HepG2 (cell line): ENCODE measurements around the gene ADGRL2. TPM values are rescaled to one million over a fixed set of nuclear protein-coding genes. Genes with fewer than 3 reads are reported as not detected.

Experiments used
- ATAC-seq: fragments of 200-7000 bp; cut with Tn5 transposase; 3 replicates; pipeline ENCODE4 v1.9.1; 2020; ENCODE audit warnings: mild to moderate bottlenecking, moderate library complexity
- BruUV-seq: library from RNA; stranded (reverse); fragments of 400-500 nt; replicated peaks from 2 replicates; lab custom pipeline; 2021; lab: Mats Ljungman, UMichigan
- CTCF ChIA-PET: fragments of 300-600 bp; formaldehyde crosslinking; extraction: SDS; loops from one replicate; lab custom pipeline; 2021; ENCODE audit warnings: low total read pairs, inconsistent platforms, low intra/inter-chr PET ratio; lab: Yijun Ruan, JAX
- POLR2A ChIA-PET: fragments of 350-600 bp; sonication (Branson Sonifier 250); formaldehyde crosslinking; loops from one replicate; lab custom pipeline; 2020; ENCODE audit warnings: antibody characterized with exemption, inconsistent platforms; lab: Yijun Ruan, JAX
- DNase-seq: peaks from one replicate; pipeline ENCODE4 v3.0.0-alpha.2; 2015; ENCODE audit warnings: low spot score
- FAIRE-seq: peaks from 3 replicates; lab custom pipeline; 2011; peaks lifted over from hg19 to GRCh38; lab: Jason Lieb, UNC
- H2AFZ ChIP-seq: one replicate; pipeline ENCODE4 v1.6.1; 2011; ENCODE audit warnings: low read length, inconsistent platforms
- H3K27ac ChIP-seq: fragments of 300-600 bp; 3 replicates; pipeline ENCODE4 v1.8.0; 2011; ENCODE audit warnings: mixed run types, mild to moderate bottlenecking, mixed read lengths, low read length, inconsistent platforms; ENCODE audit not compliant: insufficient read depth; ENCODE audit errors: extremely low read length
- H3K27me3 ChIP-seq, 2 experiments: fragments of 200-600 bp in 1 of 2; 2 replicates in 1 of 2; 3 replicates in 1 of 2; pipeline versions ENCODE4 v1.6.0 to v1.8.0; 2011; ENCODE audit warnings: low read length in 2 of 2, mild to moderate bottlenecking in 2 of 2, moderate library complexity in 2 of 2, inconsistent platforms in 1 of 2; ENCODE audit not compliant: insufficient read depth in 2 of 2, control insufficient read depth in 1 of 2
- H3K36me3 ChIP-seq, 2 experiments: fragments of 200-600 bp in 1 of 2; replicated peaks in 1 of 2; 2 replicates in 1 of 2; 3 replicates in 1 of 2; pipeline versions ENCODE4 v1.5.1 to v1.8.0; 2011; ENCODE audit warnings: low read length in 2 of 2, inconsistent platforms in 1 of 2; ENCODE audit not compliant: insufficient read depth in 2 of 2, control insufficient read depth in 1 of 2
- H3K4me1 ChIP-seq: 2 replicates; pipeline ENCODE4 v1.5.1; 2012; ENCODE audit warnings: low read length, inconsistent platforms; ENCODE audit not compliant: insufficient read depth
- H3K4me2 ChIP-seq: 2 replicates; pipeline ENCODE4 v1.6.0; 2011; ENCODE audit warnings: low read depth, low read length, inconsistent platforms
- H3K4me3 ChIP-seq, 3 experiments: fragments of 200-600 bp in 1 of 3; sonication (generic), shearing (Covaris generic) in 1 of 3; replicated peaks in 1 of 3; 2 replicates each; pipeline ENCODE4 v1.5.1; 2011 to 2016; ENCODE audit warnings: low read length in 3 of 3, inconsistent platforms in 2 of 3, low read depth in 2 of 3, mild to moderate bottlenecking in 2 of 3, control low read depth in 1 of 3, mixed read lengths in 1 of 3; ENCODE audit not compliant: insufficient read depth in 1 of 3
- H3K79me2 ChIP-seq: one replicate; pipeline ENCODE4 v1.6.1; 2011; ENCODE audit warnings: low read length, inconsistent platforms; ENCODE audit not compliant: insufficient read depth
- H3K9ac ChIP-seq: 2 replicates; pipeline ENCODE4 v1.6.0; 2011; ENCODE audit warnings: mild to moderate bottlenecking, low read depth, low read length, inconsistent platforms; ENCODE audit not compliant: insufficient read depth
- H3K9me3 ChIP-seq: 2 replicates; pipeline ENCODE4 v1.5.1; 2012; ENCODE audit warnings: mild to moderate bottlenecking, low read length
- H4K20me1 ChIP-seq: 2 replicates; pipeline ENCODE4 v1.6.0; 2011; ENCODE audit warnings: inconsistent platforms, mild to moderate bottlenecking, low read length, moderate library complexity; ENCODE audit not compliant: insufficient read depth
- MXD4 ChIP-seq: IDR thresholded peaks from 2 replicates; pipeline ENCODE4 v1.6.1; 2016; ENCODE audit warnings: mild to moderate bottlenecking, missing biosample characterization, missing genetic modification reagents
- NCOR1 ChIP-seq: fragments of 200-600 bp; sonication (generic); IDR thresholded peaks from 2 replicates; pipeline ENCODE4 v1.7.0; 2017; ENCODE audit warnings: antibody characterized with exemption, low read length, borderline replicate concordance
- RELA ChIP-seq: sonication (generic); formaldehyde crosslinking; IDR thresholded peaks from 2 replicates; pipeline ENCODE4 v1.4.0; 2020; ENCODE audit warnings: missing genetic modification reagents
- RFX5 ChIP-seq: IDR thresholded peaks from 2 replicates; pipeline ENCODE4 v1.6.1; 2011; ENCODE audit warnings: low read depth, low read length, improper control_type of control experiment
- SOX5 ChIP-seq: IDR thresholded peaks from 2 replicates; pipeline ENCODE4 v1.6.1; 2016; ENCODE audit warnings: borderline replicate concordance
- ZFP36L2 ChIP-seq: sonication (generic); formaldehyde crosslinking; IDR thresholded peaks from 2 replicates; pipeline ENCODE4 v1.4.0; 2020; ENCODE audit warnings: missing genetic modification reagents
- ZNF101 ChIP-seq: sonication (generic); formaldehyde crosslinking; IDR thresholded peaks from 2 replicates; pipeline ENCODE4 v1.4.0; 2020; ENCODE audit warnings: mild to moderate bottlenecking, low read depth, missing genetic modification reagents, borderline replicate concordance
- ZNF446 ChIP-seq: sonication (generic); formaldehyde crosslinking; IDR thresholded peaks from 2 replicates; pipeline ENCODE4 v1.5.0; 2020; ENCODE audit warnings: mild to moderate bottlenecking, missing genetic modification reagents
- ZNF510 ChIP-seq: sonication (generic); formaldehyde crosslinking; IDR thresholded peaks from 2 replicates; pipeline ENCODE4 v1.4.0; 2020; ENCODE audit warnings: low read depth, mild to moderate bottlenecking, missing genetic modification reagents
- ZNF678 ChIP-seq: sonication (generic); formaldehyde crosslinking; IDR thresholded peaks from 2 replicates; pipeline ENCODE4 v1.4.0; 2020; ENCODE audit warnings: mild to moderate bottlenecking, missing genetic modification reagents
- ZNF713 ChIP-seq: sonication (generic); formaldehyde crosslinking; IDR thresholded peaks from 2 replicates; pipeline ENCODE4 v1.4.0; 2020; ENCODE audit warnings: mild to moderate bottlenecking, missing genetic modification reagents
- ZNF737 ChIP-seq: sonication (generic); formaldehyde crosslinking; IDR thresholded peaks from 2 replicates; pipeline ENCODE4 v1.5.0; 2020; ENCODE audit warnings: missing genetic modification reagents, mild to moderate bottlenecking, borderline replicate concordance
- ZNF740 ChIP-seq: sonication (generic); formaldehyde crosslinking; IDR thresholded peaks from 2 replicates; pipeline ENCODE4 v1.4.0; 2020; ENCODE audit warnings: missing genetic modification reagents
- ZNF878 ChIP-seq: sonication (generic); formaldehyde crosslinking; IDR thresholded peaks from 2 replicates; pipeline ENCODE4 v1.8.1; 2023; ENCODE audit warnings: mild to moderate bottlenecking, missing genetic modification reagents, moderate library complexity
- WGBS: methylation state at CpG from one replicate; pipeline ENCODE4 v1.1.6; 2017; ENCODE audit warnings: low lambda C conversion rate; 5-methylcytosine and 5-hydroxymethylcytosine counted together
- in situ Hi-C: cut with HindIII; loops from 2 replicates; pipeline ENCODE4 v1.10.0; 2017; ENCODE audit warnings: low pct_unique_long_range_greater_than_20kb; ENCODE audit not compliant: extremely low pct_ligation_motif_present
- intact Hi-C: fragments of 100-400 bp; cut with micrococcal nuclease; formaldehyde crosslinking; loops from one replicate; pipeline ENCODE4 v1.10.0; 2022; ENCODE audit not compliant: unreplicated experiment
- polyA plus RNA-seq, 8 experiments: library from polyadenylated mRNA; depleted of rRNA in 3 of 8; stranded (reverse) in 7 of 8; unstranded in 1 of 8; fragments of >200 nt; fragmentation: Illumina TruSeq in 4 of 8; extraction: Trizol in 4 of 8; gene quantifications; 2 replicates each; pipeline versions ENCODE4 v1.2.1 to v1.2.3, GENCODE V29; 2011 to 2016; ENCODE audit warnings: low read depth in 4 of 8, missing spikeins in 1 of 8, mixed read lengths in 1 of 8; ENCODE audit not compliant: insufficient read depth in 1 of 8
- total RNA-seq, 5 experiments: library from RNA; depleted of rRNA; stranded (reverse); fragments of >200 nt; fragmentation: Illumina TruSeq; extraction: Trizol; gene quantifications; 2 replicates each; pipeline ENCODE4 v1.2.3, GENCODE V29; 2016; ENCODE audit warnings: low read depth in 1 of 5
- TF ChIP-seq, protein P1 (sequence below): sonication (generic); formaldehyde crosslinking; IDR thresholded peaks from 2 replicates; pipeline ENCODE4 v1.5.0; 2020; ENCODE audit warnings: mild to moderate bottlenecking, missing genetic modification reagents, borderline replicate concordance

Gene ADGRL2
- total and polyA plus RNA-seq, 2 of the 13 experiments (the other 11 are each of a cell fraction or from before 2014, with no cell fraction given): 15.3 to 31.6 TPM

- no peak for TF ChIP-seq RELA (CRISPR knock-in tag)
- no peak for TF ChIP-seq NCOR1
- no peak for TF ChIP-seq ZNF737
Measured at GRCh38 chr1:81907575-81907974, 106.8 kb downstream of the ADGRL2 start (continued).

- in situ Hi-C loops: no loop called here
- Histone ChIP-seq H3K4me1 (no peaks in the 10 kb centered on the region), H4K20me1 (no peaks in the 10 kb centered on the region), H3K4me2 (no peak overlapping the region), H3K27ac (no peak overlapping the region), H3K27me3 (no peaks in the 10 kb centered on the region), H2AFZ (no peak overlapping the region), H3K9me3 (0 out of 2 replicates have a peak, but pooled peaks cover 4% of the 10 kb centered on the region), H3K9ac (no peak overlapping the region), H3K4me3 (no peak overlapping the region), H3K36me3 (no peaks in the 10 kb centered on the region), H3K79me2 (no peaks in the 10 kb centered on the region)
- no peak for TF ChIP-seq ZNF101 (CRISPR knock-in tag)
- no peak for TF ChIP-seq SOX5 (CRISPR knock-in tag)
- TF ChIP-seq ZNF678 (CRISPR knock-in tag): no peak
- TF ChIP-seq ZNF510 (CRISPR knock-in tag): no peak
- TF ChIP-seq ZFP36L2 (CRISPR knock-in tag): no peak
- ChIA-PET CTCF (no interaction called here), POLR2A (no interaction called here)
- DNase-seq (no peak), FAIRE-seq (no peak), ATAC-seq (no peak)
- no TSS peak for BruUV-seq
- intact Hi-C loops: no loop called here
- 49% methylated on average over 3 of the region's 3 CpGs for WGBS
Measured at GRCh38 chr1:81912383-81912782, 111.6 kb downstream of the ADGRL2 start.

- Histone ChIP-seq H3K79me2 (no peaks in the 10 kb centered on the region), H2AFZ (no peak overlapping the region), H3K27me3 (no peaks in the 10 kb centered on the region), H3K36me3 (no peaks in the 10 kb centered on the region), H3K4me1 (no peaks in the 10 kb centered on the region), H3K27ac (no peak overlapping the region), H3K4me2 (no peak overlapping the region), H3K4me3 (no peak overlapping the region), H3K9ac (no peak overlapping the region), H3K9me3 (no peaks in the 10 kb centered on the region), H4K20me1 (no peaks in the 10 kb centered on the region)
- BruUV-seq: no TSS peak
- ChIA-PET POLR2A (no interaction called here), CTCF (no interaction called here)
- DNase-seq (no peak), ATAC-seq (no peak), FAIRE-seq (no peak)
- intact Hi-C loops: no loop called here
- 58% methylated on average over 3 of the region's 3 CpGs for WGBS
- in situ Hi-C loops: no loop called here
- TF ChIP-seq RFX5: no peak
- TF ChIP-seq ZNF446 (CRISPR knock-in tag): no peak
- TF ChIP-seq ZNF740 (CRISPR knock-in tag): no peak
- no peak for TF ChIP-seq ZNF878 (CRISPR knock-in tag)
- no peak for TF ChIP-seq ZNF713
- TF ChIP-seq, protein P1, sequence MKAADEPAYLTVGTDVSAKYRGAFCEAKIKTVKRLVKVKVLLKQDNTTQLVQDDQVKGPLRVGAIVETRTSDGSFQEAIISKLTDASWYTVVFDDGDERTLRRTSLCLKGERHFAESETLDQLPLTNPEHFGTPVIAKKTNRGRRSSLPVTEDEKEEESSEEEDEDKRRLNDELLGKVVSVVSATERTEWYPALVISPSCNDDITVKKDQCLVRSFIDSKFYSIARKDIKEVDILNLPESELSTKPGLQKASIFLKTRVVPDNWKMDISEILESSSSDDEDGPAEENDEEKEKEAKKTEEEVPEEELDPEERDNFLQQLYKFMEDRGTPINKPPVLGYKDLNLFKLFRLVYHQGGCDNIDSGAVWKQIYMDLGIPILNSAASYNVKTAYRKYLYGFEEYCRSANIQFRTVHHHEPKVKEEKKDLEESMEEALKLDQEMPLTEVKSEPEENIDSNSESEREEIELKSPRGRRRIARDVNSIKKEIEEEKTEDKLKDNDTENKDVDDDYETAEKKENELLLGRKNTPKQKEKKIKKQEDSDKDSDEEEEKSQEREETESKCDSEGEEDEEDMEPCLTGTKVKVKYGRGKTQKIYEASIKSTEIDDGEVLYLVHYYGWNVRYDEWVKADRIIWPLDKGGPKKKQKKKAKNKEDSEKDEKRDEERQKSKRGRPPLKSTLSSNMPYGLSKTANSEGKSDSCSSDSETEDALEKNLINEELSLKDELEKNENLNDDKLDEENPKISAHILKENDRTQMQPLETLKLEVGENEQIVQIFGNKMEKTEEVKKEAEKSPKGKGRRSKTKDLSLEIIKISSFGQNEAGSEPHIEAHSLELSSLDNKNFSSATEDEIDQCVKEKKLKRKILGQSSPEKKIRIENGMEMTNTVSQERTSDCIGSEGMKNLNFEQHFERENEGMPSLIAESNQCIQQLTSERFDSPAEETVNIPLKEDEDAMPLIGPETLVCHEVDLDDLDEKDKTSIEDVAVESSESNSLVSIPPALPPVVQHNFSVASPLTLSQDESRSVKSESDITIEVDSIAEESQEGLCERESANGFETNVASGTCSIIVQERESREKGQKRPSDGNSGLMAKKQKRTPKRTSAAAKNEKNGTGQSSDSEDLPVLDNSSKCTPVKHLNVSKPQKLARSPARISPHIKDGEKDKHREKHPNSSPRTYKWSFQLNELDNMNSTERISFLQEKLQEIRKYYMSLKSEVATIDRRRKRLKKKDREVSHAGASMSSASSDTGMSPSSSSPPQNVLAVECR (CRISPR knock-in tag): no peak
- TF ChIP-seq MXD4 (CRISPR knock-in tag): no peak
Measured at GRCh38 chr1:81915937-81916336, 115.2 kb downstream of the ADGRL2 start.
